Brain microvascular endothelial cell (primary cell): ENCODE measurements around the gene CTBS.

Experiments used
- DNase-seq: peaks from one replicate; pipeline ENCODE4 v3.0.0-alpha.2; 2020
- H3K27ac ChIP-seq: fragments of 250-450 bp; sonication (Bioruptor Pico); 2 replicates; pipeline ENCODE4 v1.5.1; 2020; ENCODE audit warnings: mild to moderate bottlenecking, moderate library complexity
- H3K27me3 ChIP-seq: fragments of 250-450 bp; sonication (Bioruptor Pico); replicated peaks from 2 replicates; pipeline ENCODE4 v1.5.1; 2020; ENCODE audit warnings: mild to moderate bottlenecking
- H3K36me3 ChIP-seq: fragments of 250-450 bp; sonication (Bioruptor Pico); replicated peaks from 2 replicates; pipeline ENCODE4 v1.5.1; 2020; ENCODE audit warnings: mild to moderate bottlenecking
- H3K4me3 ChIP-seq: 2 replicates; pipeline ENCODE4 v1.5.1; 2011; ENCODE audit warnings: low read depth, mild to moderate bottlenecking, control low read depth, low read length, moderate library complexity
- CTCF ChIP-seq: IDR thresholded peaks from 2 replicates; pipeline ENCODE4 v1.5.1; 2011; ENCODE audit warnings: low read depth, mild to moderate bottlenecking, moderate library complexity, low read length, control low read depth, inconsistent platforms; ENCODE audit errors: missing control alignments
- in situ Hi-C: cut with HindIII; loops from 2 replicates; pipeline ENCODE4 v1.10.0; 2017; ENCODE audit warnings: low sequenced_read_pairs, low pct_ligation_motif_present

CTBS gene

GRCh38 chr1:84605157-84605556 is 30.9 kb upstream of the CTBS start:
- Histone ChIP-seq H3K27me3 (no peaks in the 10 kb centered on the region), H3K4me3 (no peak overlapping the region), H3K36me3 (no peaks in the 10 kb centered on the region), H3K27ac (no peak overlapping the region)
- no peak for TF ChIP-seq CTCF
- no peak for DNase-seq
- in situ Hi-C loops = loop anchor here (25.0 kb wide), 3 partner anchors 118 to 693 kb away; partner anchors contain the start of gene RPF1

GRCh38 chr1:84603941-84604830 is 29.9 kb upstream of the CTBS start:
- Histone ChIP-seq H3K4me3 (peak overlapping the region; percentile 3), H3K27ac (peak overlapping the region; percentile 81), H3K36me3 (no peaks in the 10 kb centered on the region), H3K27me3 (no peaks in the 10 kb centered on the region)
- peak; percentile 84 for DNase-seq
- TF ChIP-seq CTCF = peak; percentile 65
- in situ Hi-C loops = loop anchor here (25.0 kb wide), 3 partner anchors 117 to 692 kb away; partner anchors contain the start of gene RPF1

GRCh38 chr1:84603223-84603622 is 29.0 kb upstream of the CTBS start:
- H3K27ac ChIP-seq = peak overlapping the region; percentile 81
- no peaks in the 10 kb centered on the region for H3K36me3 ChIP-seq
- H3K4me3 ChIP-seq = no peak overlapping the region
- no peak for TF ChIP-seq CTCF
- in situ Hi-C loops = loop anchor here (25.0 kb wide), 3 partner anchors 116 to 691 kb away; partner anchors contain the start of gene RPF1
- no peaks in the 10 kb centered on the region for H3K27me3 ChIP-seq
- peak; percentile 71 for DNase-seq

GRCh38 chr1:84600796-84601195 is 26.6 kb upstream of the CTBS start:
- DNase-seq = no peak
- no peak for TF ChIP-seq CTCF
- Histone ChIP-seq H3K27me3 (no peaks in the 10 kb centered on the region), H3K27ac (no peak overlapping the region), H3K4me3 (no peak overlapping the region), H3K36me3 (no peaks in the 10 kb centered on the region)
- in situ Hi-C loops = loop anchor here (25.0 kb wide), 3 partner anchors 113 to 688 kb away; partner anchors contain the start of gene RPF1

GRCh38 chr1:84598846-84599741 is 24.9 kb upstream of the CTBS start:
- Histone ChIP-seq H3K27ac (peak overlapping the region; percentile 71), H3K27me3 (no peaks in the 10 kb centered on the region), H3K36me3 (no peaks in the 10 kb centered on the region), H3K4me3 (no peak overlapping the region)
- in situ Hi-C loops = no loop called here
- DNase-seq = peak; percentile 73
- TF ChIP-seq CTCF = no peak
